ENCODE measurements around the gene CCND1.

The CCND1 gene

GRCh38 chr11:69657911-69658625 is 17.1 kb downstream of the CCND1 start:
- peak overlapping the region; percentile 21 for H3K27ac ChIP-seq (ENCODE audit: low read length)
- peak overlapping the region; percentile 40 for H3K9ac ChIP-seq (ENCODE audit: low read length)
- no peak overlapping the region for H3K4me3 ChIP-seq (ENCODE audit: low read length)
- H3K4me1 ChIP-seq (ENCODE audit: control insufficient read depth, low read depth, low read length), result peaks cover 15% of the 10 kb centered on the region
- H3K27me3 ChIP-seq (ENCODE audit: control insufficient read depth, insufficient read depth, low read length), result no peaks in the 10 kb centered on the region
- H3K9me3 ChIP-seq (ENCODE audit: control insufficient read depth, low read depth, low read length), result no peaks in the 10 kb centered on the region
- H3K36me3 ChIP-seq (ENCODE audit: control insufficient read depth, low read depth, low read length), result peaks cover 8% of the 10 kb centered on the region

GRCh38 chr11:69658626-69659450 is 17.9 kb downstream of the CCND1 start:
- peaks cover 15% of the 10 kb centered on the region for H3K4me1 ChIP-seq (ENCODE audit: control insufficient read depth, low read depth, low read length)
- H3K4me3 ChIP-seq (ENCODE audit: low read length), result no peak overlapping the region
- peaks cover under 1% of the 10 kb centered on the region for H3K36me3 ChIP-seq (ENCODE audit: control insufficient read depth, low read depth, low read length)
- H3K9ac ChIP-seq (ENCODE audit: low read length), result peak overlapping the region; percentile 40
- H3K9me3 ChIP-seq (ENCODE audit: control insufficient read depth, low read depth, low read length), result no peaks in the 10 kb centered on the region
- H3K27ac ChIP-seq (ENCODE audit: low read length), result peak overlapping the region; percentile 21
- H3K27me3 ChIP-seq (ENCODE audit: control insufficient read depth, insufficient read depth, low read length), result no peaks in the 10 kb centered on the region

- H3K9me3 ChIP-seq (ENCODE audit: control insufficient read depth, low read depth, low read length), result no peaks in the 10 kb centered on the region
- no peak overlapping the region for H3K9ac ChIP-seq (ENCODE audit: low read length)
- peaks cover 15% of the 10 kb centered on the region for H3K4me1 ChIP-seq (ENCODE audit: control insufficient read depth, low read depth, low read length)
- no peak overlapping the region for H3K4me3 ChIP-seq (ENCODE audit: low read length)
- H3K36me3 ChIP-seq (ENCODE audit: control insufficient read depth, low read depth, low read length), result no peaks in the 10 kb centered on the region
- H3K27ac ChIP-seq (ENCODE audit: low read length), result no peak overlapping the region
- H3K27me3 ChIP-seq (ENCODE audit: control insufficient read depth, insufficient read depth, low read length), result no peaks in the 10 kb centered on the region
Observed at GRCh38 chr11:69659591-69659990, 18.6 kb downstream of the CCND1 start.

GRCh38 chr11:69660001-69660500 is 19.1 kb downstream of the CCND1 start:
- no peak overlapping the region for H3K27ac ChIP-seq (ENCODE audit: low read length)
- no peak overlapping the region for H3K4me3 ChIP-seq (ENCODE audit: low read length)
- H3K36me3 ChIP-seq (ENCODE audit: control insufficient read depth, low read depth, low read length), result peaks cover 3% of the 10 kb centered on the region
- H3K4me1 ChIP-seq (ENCODE audit: control insufficient read depth, low read depth, low read length), result peaks cover 15% of the 10 kb centered on the region
- no peak overlapping the region for H3K9ac ChIP-seq (ENCODE audit: low read length)
- H3K27me3 ChIP-seq (ENCODE audit: control insufficient read depth, insufficient read depth, low read length), result no peaks in the 10 kb centered on the region
- H3K9me3 ChIP-seq (ENCODE audit: control insufficient read depth, low read depth, low read length), result no peaks in the 10 kb centered on the region

GRCh38 chr11:69661413-69661715 is 20.4 kb downstream of the CCND1 start:
- no peak overlapping the region for H3K27ac ChIP-seq (ENCODE audit: low read length)
- H3K27me3 ChIP-seq (ENCODE audit: control insufficient read depth, insufficient read depth, low read length), result no peaks in the 10 kb centered on the region
- H3K9me3 ChIP-seq (ENCODE audit: control insufficient read depth, low read depth, low read length), result no peaks in the 10 kb centered on the region
- peaks cover 15% of the 10 kb centered on the region for H3K4me1 ChIP-seq (ENCODE audit: control insufficient read depth, low read depth, low read length)
- H3K36me3 ChIP-seq (ENCODE audit: control insufficient read depth, low read depth, low read length), result peaks cover 9% of the 10 kb centered on the region
- H3K4me3 ChIP-seq (ENCODE audit: low read length), result no peak overlapping the region
- H3K9ac ChIP-seq (ENCODE audit: low read length), result no peak overlapping the region

GRCh38 chr11:69662021-69662698 is 21.2 kb downstream of the CCND1 start:
- H3K36me3 ChIP-seq (ENCODE audit: control insufficient read depth, low read depth, low read length), result peaks cover 9% of the 10 kb centered on the region
- H3K9me3 ChIP-seq (ENCODE audit: control insufficient read depth, low read depth, low read length), result no peaks in the 10 kb centered on the region
- H3K4me1 ChIP-seq (ENCODE audit: control insufficient read depth, low read depth, low read length), result peaks cover 15% of the 10 kb centered on the region
- no peak overlapping the region for H3K27ac ChIP-seq (ENCODE audit: low read length)
- no peaks in the 10 kb centered on the region for H3K27me3 ChIP-seq (ENCODE audit: control insufficient read depth, insufficient read depth, low read length)
- H3K9ac ChIP-seq (ENCODE audit: low read length), result no peak overlapping the region
- H3K4me3 ChIP-seq (ENCODE audit: low read length), result no peak overlapping the region

- H3K4me1 ChIP-seq (ENCODE audit: control insufficient read depth, low read depth, low read length), result peaks cover 9% of the 10 kb centered on the region
Observed at GRCh38 chr11:69662806-69663205, 21.9 kb downstream of the CCND1 start.

GRCh38 chr11:69663326-69663725 is 22.4 kb downstream of the CCND1 start:
- H3K27me3 ChIP-seq (ENCODE audit: control insufficient read depth, insufficient read depth, low read length), result no peaks in the 10 kb centered on the region
- no peaks in the 10 kb centered on the region for H3K9me3 ChIP-seq (ENCODE audit: control insufficient read depth, low read depth, low read length)
- no peak overlapping the region for H3K27ac ChIP-seq (ENCODE audit: low read length)
- H3K9ac ChIP-seq (ENCODE audit: low read length), result no peak overlapping the region
- peaks cover 9% of the 10 kb centered on the region for H3K36me3 ChIP-seq (ENCODE audit: control insufficient read depth, low read depth, low read length)
- H3K4me1 ChIP-seq (ENCODE audit: control insufficient read depth, low read depth, low read length), result peaks cover 7% of the 10 kb centered on the region
- no peak overlapping the region for H3K4me3 ChIP-seq (ENCODE audit: low read length)

More at GRCh38 chr11:69662806-69663205, 21.9 kb downstream of the CCND1 start:
- no peaks in the 10 kb centered on the region for H3K27me3 ChIP-seq (ENCODE audit: control insufficient read depth, insufficient read depth, low read length)
- no peak overlapping the region for H3K9ac ChIP-seq (ENCODE audit: low read length)
- no peak overlapping the region for H3K4me3 ChIP-seq (ENCODE audit: low read length)
- H3K9me3 ChIP-seq (ENCODE audit: control insufficient read depth, low read depth, low read length), result no peaks in the 10 kb centered on the region
- H3K36me3 ChIP-seq (ENCODE audit: control insufficient read depth, low read depth, low read length), result peaks cover 9% of the 10 kb centered on the region
- no peak overlapping the region for H3K27ac ChIP-seq (ENCODE audit: low read length)

- Histone ChIP-seq H3K9ac (ENCODE audit: low read length) (no peak overlapping the region), H3K4me3 (ENCODE audit: low read length) (no peak overlapping the region), H3K27me3 (ENCODE audit: control insufficient read depth, insufficient read depth, low read length) (no peaks in the 10 kb centered on the region), H3K9me3 (ENCODE audit: control insufficient read depth, low read depth, low read length) (no peaks in the 10 kb centered on the region), H3K36me3 (ENCODE audit: control insufficient read depth, low read depth, low read length) (peaks cover 9% of the 10 kb centered on the region), H3K27ac (ENCODE audit: low read length) (no peak overlapping the region), H3K4me1 (ENCODE audit: control insufficient read depth, low read depth, low read length) (no peaks in the 10 kb centered on the region)
Observed at GRCh38 chr11:69664103-69664775, 23.3 kb downstream of the CCND1 start.

- H3K4me1 ChIP-seq (ENCODE audit: control insufficient read depth, low read depth, low read length), result no peaks in the 10 kb centered on the region
- H3K27ac ChIP-seq (ENCODE audit: low read length), result no peak overlapping the region
- H3K4me3 ChIP-seq (ENCODE audit: low read length), result no peak overlapping the region
- H3K27me3 ChIP-seq (ENCODE audit: control insufficient read depth, insufficient read depth, low read length), result no peaks in the 10 kb centered on the region
- no peaks in the 10 kb centered on the region for H3K9me3 ChIP-seq (ENCODE audit: control insufficient read depth, low read depth, low read length)
- peaks cover 12% of the 10 kb centered on the region for H3K36me3 ChIP-seq (ENCODE audit: control insufficient read depth, low read depth, low read length)
- no peak overlapping the region for H3K9ac ChIP-seq (ENCODE audit: low read length)
Observed at GRCh38 chr11:69664901-69665300, 23.9 kb downstream of the CCND1 start.

- no peaks in the 10 kb centered on the region for H3K27me3 ChIP-seq (ENCODE audit: control insufficient read depth, insufficient read depth, low read length)
- no peaks in the 10 kb centered on the region for H3K4me1 ChIP-seq (ENCODE audit: control insufficient read depth, low read depth, low read length)
- no peak overlapping the region for H3K27ac ChIP-seq (ENCODE audit: low read length)
- H3K4me3 ChIP-seq (ENCODE audit: low read length), result no peak overlapping the region
- no peaks in the 10 kb centered on the region for H3K9me3 ChIP-seq (ENCODE audit: control insufficient read depth, low read depth, low read length)
- no peak overlapping the region for H3K9ac ChIP-seq (ENCODE audit: low read length)
- peaks cover 12% of the 10 kb centered on the region for H3K36me3 ChIP-seq (ENCODE audit: control insufficient read depth, low read depth, low read length)
Observed at GRCh38 chr11:69665669-69666068, 24.7 kb downstream of the CCND1 start.

Data from iPS-18a (cell line).